A673 (cell line): ENCODE measurements around the gene IL23A. TPM values are rescaled to one million over a fixed set of nuclear protein-coding genes. Genes with fewer than 3 reads are reported as not detected.

Source experiments
- BruUV-seq: library from RNA; stranded (reverse); fragments of 400-500 nt; replicated peaks from 2 replicates; lab custom pipeline; 2021; lab: Mats Ljungman, UMichigan
- CTCF ChIA-PET: fragments of 300-600 bp; sonication (Branson Sonifier 250); formaldehyde crosslinking; loops from one replicate; lab custom pipeline; 2022; ENCODE audit warnings: antibody characterized with exemption; lab: Charles Lee
- POLR2A ChIA-PET: fragments of 300-600 bp; sonication (Branson Sonifier 250); formaldehyde crosslinking; loops from one replicate; lab custom pipeline; 2022; ENCODE audit warnings: antibody characterized with exemption; ENCODE audit not compliant: low non-redundant PET; lab: Charles Lee
- DNase-seq: peaks from one replicate; pipeline ENCODE4 v3.0.0-alpha.2; 2015; ENCODE audit warnings: low spot score
- H3K27ac ChIP-seq: fragments of 200-600 bp; sonication (generic); 2 replicates; pipeline ENCODE4 v1.5.1; 2016; ENCODE audit warnings: mixed run types, low read depth, mild to moderate bottlenecking, mixed read lengths, antibody characterized with exemption, low read length; ENCODE audit not compliant: poor library complexity, severe bottlenecking
- H3K27me3 ChIP-seq: fragments of 200-600 bp; sonication (generic); replicated peaks from 2 replicates; pipeline ENCODE4 v1.6.1; 2017; ENCODE audit warnings: mixed run types, low read depth, mild to moderate bottlenecking, mixed read lengths, antibody characterized with exemption, low read length; ENCODE audit not compliant: insufficient read depth, poor library complexity
- H3K36me3 ChIP-seq: fragments of 200-600 bp; sonication (generic); 2 replicates; pipeline ENCODE4 v1.6.1; 2016; ENCODE audit warnings: mixed run types, mild to moderate bottlenecking, mixed read lengths, antibody characterized with exemption, low read length; ENCODE audit not compliant: insufficient read depth, poor library complexity, severe bottlenecking
- H3K4me1 ChIP-seq: fragments of 200-600 bp; sonication (generic); 2 replicates; pipeline ENCODE4 v1.6.1; 2017; ENCODE audit warnings: mixed run types, mild to moderate bottlenecking, mixed read lengths, antibody characterized with exemption, low read length; ENCODE audit not compliant: insufficient read depth, poor library complexity, severe bottlenecking
- H3K4me3 ChIP-seq: fragments of 200-600 bp; sonication (generic); 2 replicates; pipeline ENCODE4 v1.5.1; 2016; ENCODE audit warnings: low read depth, mixed run types, mild to moderate bottlenecking, mixed read lengths, low read length; ENCODE audit not compliant: poor library complexity, severe bottlenecking
- H3K9me3 ChIP-seq: fragments of 200-600 bp; sonication (generic); 2 replicates; pipeline ENCODE4 v1.6.1; 2016; ENCODE audit warnings: mixed run types, low read depth, mild to moderate bottlenecking, mixed read lengths, antibody characterized with exemption, low read length; ENCODE audit not compliant: poor library complexity, severe bottlenecking
- EZH2 ChIP-seq: fragments of 200-600 bp; sonication (generic); IDR thresholded peaks from 2 replicates; pipeline ENCODE4 v1.6.1; 2017; ENCODE audit warnings: borderline replicate concordance, low read depth, mild to moderate bottlenecking, mixed read lengths, antibody characterized with exemption, low read length; ENCODE audit not compliant: poor library complexity, severe bottlenecking
- intact Hi-C: fragments of 100-400 bp; cut with micrococcal nuclease; formaldehyde crosslinking; loops from one replicate; pipeline ENCODE4 v1.10.0; 2022; ENCODE audit not compliant: unreplicated experiment
- total RNA-seq: library from RNA; stranded (reverse); gene quantifications from 2 replicates; pipeline ENCODE4 v1.2.3, GENCODE V29; 2021
- TF ChIP-seq, protein P1 (sequence below): fragments of 300-800, 200-600 bp; sonication (generic); conservative IDR thresholded peaks from 2 replicates; pipeline ENCODE4 v1.5.1; 2017; ENCODE audit warnings: low read depth, mild to moderate bottlenecking, antibody characterized with exemption, low read length, moderate library complexity, mixed read lengths

The IL23A gene
- total RNA-seq, 1 experiment from 2014 or later: not detected

- TF ChIP-seq EZH2: no peak
- TF ChIP-seq, protein P1, sequence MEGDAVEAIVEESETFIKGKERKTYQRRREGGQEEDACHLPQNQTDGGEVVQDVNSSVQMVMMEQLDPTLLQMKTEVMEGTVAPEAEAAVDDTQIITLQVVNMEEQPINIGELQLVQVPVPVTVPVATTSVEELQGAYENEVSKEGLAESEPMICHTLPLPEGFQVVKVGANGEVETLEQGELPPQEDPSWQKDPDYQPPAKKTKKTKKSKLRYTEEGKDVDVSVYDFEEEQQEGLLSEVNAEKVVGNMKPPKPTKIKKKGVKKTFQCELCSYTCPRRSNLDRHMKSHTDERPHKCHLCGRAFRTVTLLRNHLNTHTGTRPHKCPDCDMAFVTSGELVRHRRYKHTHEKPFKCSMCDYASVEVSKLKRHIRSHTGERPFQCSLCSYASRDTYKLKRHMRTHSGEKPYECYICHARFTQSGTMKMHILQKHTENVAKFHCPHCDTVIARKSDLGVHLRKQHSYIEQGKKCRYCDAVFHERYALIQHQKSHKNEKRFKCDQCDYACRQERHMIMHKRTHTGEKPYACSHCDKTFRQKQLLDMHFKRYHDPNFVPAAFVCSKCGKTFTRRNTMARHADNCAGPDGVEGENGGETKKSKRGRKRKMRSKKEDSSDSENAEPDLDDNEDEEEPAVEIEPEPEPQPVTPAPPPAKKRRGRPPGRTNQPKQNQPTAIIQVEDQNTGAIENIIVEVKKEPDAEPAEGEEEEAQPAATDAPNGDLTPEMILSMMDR: no peak
- peak; percentile 99 for DNase-seq
- H3K36me3 ChIP-seq: peaks cover 10% of the 10 kb centered on the region
- intact Hi-C loops: no loop called here
- H3K4me3 ChIP-seq: peak within 1 kb of the TSS; percentile 90
- H3K27me3 ChIP-seq: no peaks in the 10 kb centered on the region
- no TSS peak for BruUV-seq
- POLR2A ChIA-PET: no interaction called here
- CTCF ChIA-PET: no interaction called here
- H3K27ac ChIP-seq: peak within 1 kb of the TSS; percentile 86
- H3K4me1 ChIP-seq: peaks cover 28% of the 10 kb centered on the region
- no peaks in the 10 kb centered on the region for H3K9me3 ChIP-seq
Observed at GRCh38 chr12:56299853-56300643, 38.6 kb upstream of the IL23A start, which contains the start of gene CS. TSS of gene CS (minus strand) at chr12:56300330. CDS start at chr12:56300201, 129 bp downstream.

DNA sequence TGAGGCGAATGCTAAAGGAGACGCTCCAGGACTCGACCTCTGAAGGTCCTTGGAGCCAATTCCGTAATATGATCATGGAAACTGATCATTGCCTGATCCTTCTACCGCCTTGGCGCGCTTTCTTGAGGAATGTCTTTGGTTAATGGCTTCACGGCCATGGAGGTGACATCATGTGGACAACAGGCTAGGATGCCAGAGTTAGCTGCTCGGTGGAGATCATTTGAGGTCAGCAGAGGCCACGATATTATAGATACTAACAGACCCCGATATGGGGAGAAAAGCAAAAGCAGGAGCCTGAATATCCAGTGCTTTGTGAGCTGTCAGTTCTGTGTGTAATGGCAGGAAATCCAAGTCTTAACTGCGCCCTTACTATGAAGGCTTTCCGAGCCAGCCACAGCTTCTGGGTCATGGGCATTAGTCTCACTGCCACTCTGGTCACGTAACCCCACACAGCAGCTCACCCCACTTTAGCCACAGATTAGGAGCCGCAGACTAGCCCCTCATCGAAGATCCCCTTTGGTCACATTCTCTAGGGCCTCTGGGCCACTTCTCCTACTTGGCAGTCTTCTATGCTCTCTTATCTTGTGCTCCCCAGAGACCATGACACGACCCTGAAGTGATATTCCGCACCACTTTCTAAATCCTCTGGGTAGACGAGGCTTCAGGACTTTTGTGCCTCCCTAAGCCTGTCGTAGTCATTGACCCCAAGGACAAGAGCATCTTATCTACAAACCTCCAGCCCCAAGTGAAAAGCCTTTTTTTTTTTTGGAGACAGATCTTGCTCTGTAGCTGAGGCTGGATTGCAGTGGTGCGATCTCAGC lies 37.8 kb upstream of the IL23A start:
- H3K4me3 ChIP-seq: peak overlapping the region; percentile 90
- no peak for DNase-seq
- ChIA-PET CTCF (interaction anchor here (0.6 kb wide), 1 partner anchor 164 kb away, joined by 3 read pairs; no protein-coding TSS in a partner anchor), POLR2A (interaction anchor here (0.7 kb wide), 1 partner anchor 927 kb away, joined by 3 read pairs; no protein-coding TSS in a partner anchor)
- no peaks in the 10 kb centered on the region for H3K27me3 ChIP-seq
- intact Hi-C loops: no loop called here
- H3K9me3 ChIP-seq: no peaks in the 10 kb centered on the region
- TF ChIP-seq, protein P1: no peak
- BruUV-seq: TSS peak; percentile 84
- H3K36me3 ChIP-seq: peaks cover 15% of the 10 kb centered on the region
- peaks cover 28% of the 10 kb centered on the region for H3K4me1 ChIP-seq
- H3K27ac ChIP-seq: peak overlapping the region; percentile 86

GRCh38 chr12:56304276-56304675 lies 34.4 kb upstream of the IL23A start:
- H3K36me3 ChIP-seq: peaks cover 12% of the 10 kb centered on the region
- intact Hi-C loops: no loop called here

More at GRCh38 chr12:56304276-56304675, 34.4 kb upstream of the IL23A start:
- Histone ChIP-seq H3K9me3 (no peaks in the 10 kb centered on the region), H3K4me1 (peaks cover 8% of the 10 kb centered on the region), H3K27me3 (no peaks in the 10 kb centered on the region), H3K27ac (no peak overlapping the region), H3K4me3 (no peak overlapping the region)
- ChIA-PET CTCF (no interaction called here), POLR2A (interaction anchor here (0.5 kb wide), 1 partner anchor 926 kb away, joined by 7 read pairs; no protein-coding TSS in a partner anchor)
- TF ChIP-seq, protein P1: no peak
- TF ChIP-seq EZH2: no peak
- no TSS peak for BruUV-seq
- DNase-seq: no peak
